SK-N-SH (cell line): Measurements from ENCODE around the gene PHPT1. TPM values are rescaled to one million over a fixed set of nuclear protein-coding genes. Genes with fewer than 3 reads are reported as not detected.

Experiments
- CTCF ChIA-PET: fragments of 300-600, 350-600 bp; formaldehyde crosslinking; extraction: SDS; loops from one replicate; lab custom pipeline; 2021; lab: Yijun Ruan, JAX
- POLR2A ChIA-PET: fragments of 350-600 bp; sonication (Branson Sonifier 250); formaldehyde crosslinking; extraction: SDS; loops from one replicate; lab custom pipeline; 2020; ENCODE audit warnings: antibody characterized with exemption, inconsistent platforms; lab: Yijun Ruan, JAX
- DNase-seq: peaks from one replicate; pipeline ENCODE4 v3.0.0; 2012
- H2AFZ ChIP-seq: fragments of 200-600 bp; sonication (generic); 2 replicates; pipeline ENCODE4 v1.8.1; 2016; ENCODE audit warnings: antibody characterized with exemption, mild to moderate bottlenecking, low read depth
- H3F3A ChIP-seq: fragments of 200-600 bp; sonication (generic); replicated peaks from 2 replicates; pipeline ENCODE3; 2016; ENCODE audit warnings: antibody characterized with exemption, mild to moderate bottlenecking; ENCODE audit not compliant: insufficient read depth
- H3K27ac ChIP-seq, 2 experiments: fragments of 200-500 bp in 1 of 2; fragments of 200-600 bp in 1 of 2; sonication (Bioruptor generic) in 1 of 2; sonication (generic), shearing (Covaris generic) in 1 of 2; 2 replicates each; pipeline versions ENCODE4 v1.5.1 to v1.6.1; 2014 to 2016; ENCODE audit warnings: low read depth in 2 of 2, inconsistent platforms in 1 of 2, low read length in 1 of 2, mild to moderate bottlenecking in 1 of 2, mixed read lengths in 1 of 2
- H3K27me3 ChIP-seq: fragments of 200-600 bp; sonication (generic), shearing (Covaris generic); 2 replicates; pipeline ENCODE4 v1.6.1; 2016; ENCODE audit warnings: mixed run types; ENCODE audit not compliant: insufficient read depth
- H3K36me3 ChIP-seq, 2 experiments: fragments of 200-500 bp in 1 of 2; fragments of 200-600 bp in 1 of 2; sonication (Bioruptor generic) in 1 of 2; sonication (generic) in 1 of 2; replicated peaks in 1 of 2; 2 replicates each; pipeline versions ENCODE3 to v1.5.1; 2014 to 2016; ENCODE audit warnings: low read length in 1 of 2, mild to moderate bottlenecking in 1 of 2; ENCODE audit not compliant: insufficient read depth in 2 of 2, control insufficient read depth in 1 of 2
- H3K4me1 ChIP-seq, 2 experiments: fragments of 200-500 bp in 1 of 2; fragments of 200-600 bp in 1 of 2; sonication (Bioruptor generic) in 1 of 2; sonication (generic), shearing (Covaris generic) in 1 of 2; 2 replicates each; pipeline versions ENCODE4 v1.5.1 to v1.6.1; 2014 to 2016; ENCODE audit warnings: low read depth in 1 of 2, low read length in 1 of 2, mixed run types in 1 of 2; ENCODE audit not compliant: insufficient read depth in 2 of 2, control insufficient read depth in 1 of 2
- H3K4me2 ChIP-seq: fragments of 200-600 bp; sonication (generic), shearing (Covaris generic); 2 replicates; pipeline ENCODE4 v1.6.1; 2017; ENCODE audit warnings: mixed run types
- H3K4me3 ChIP-seq, 2 experiments: fragments of 200-500 bp in 1 of 2; fragments of 200-600 bp in 1 of 2; sonication (Bioruptor generic) in 1 of 2; sonication (generic), shearing (Covaris generic) in 1 of 2; 2 replicates each; pipeline versions ENCODE4 v1.5.1 to v1.8.1; 2014 to 2016; ENCODE audit warnings: low read depth in 2 of 2, inconsistent platforms in 1 of 2, low read length in 1 of 2, mild to moderate bottlenecking in 1 of 2, mixed read lengths in 1 of 2, moderate library complexity in 1 of 2
- H3K79me2 ChIP-seq: fragments of 200-600 bp; sonication (generic); 2 replicates; pipeline ENCODE4 v1.8.1; 2017; ENCODE audit warnings: mild to moderate bottlenecking; ENCODE audit not compliant: insufficient read depth
- H3K9ac ChIP-seq: fragments of 200-600 bp; sonication (generic); 2 replicates; pipeline ENCODE4 v1.6.1; 2017; ENCODE audit warnings: mixed run types
- H3K9me2 ChIP-seq: fragments of 200-600 bp; sonication (generic); 2 replicates; pipeline ENCODE4 v1.6.1; 2017; ENCODE audit warnings: mixed run types
- H3K9me3 ChIP-seq: fragments of 200-600 bp; sonication (generic); 2 replicates; pipeline ENCODE4 v1.6.1; 2017; ENCODE audit warnings: mixed run types, mild to moderate bottlenecking, moderate library complexity
- H4K20me1 ChIP-seq: fragments of 200-600 bp; sonication (generic); 2 replicates; pipeline ENCODE4 v1.6.1; 2017; ENCODE audit warnings: mild to moderate bottlenecking, mixed run types; ENCODE audit not compliant: insufficient read depth
- EZH2phosphoT487 ChIP-seq: fragments of 200-600 bp; sonication (generic); IDR thresholded peaks from 2 replicates; pipeline ENCODE4 v1.6.1; 2017; ENCODE audit warnings: low read depth, mixed run types, mild to moderate bottlenecking, antibody characterized with exemption, moderate library complexity, borderline replicate concordance
- FOXJ3 ChIP-seq: sonication (generic); formaldehyde crosslinking; IDR thresholded peaks from 2 replicates; pipeline ENCODE4 v1.5.1; 2020; ENCODE audit warnings: mild to moderate bottlenecking, missing genetic modification reagents
- GABPA ChIP-seq: IDR thresholded peaks from 2 replicates; pipeline ENCODE4 v1.4.0; 2012; ENCODE audit warnings: low read depth, mild to moderate bottlenecking
- GATA2 ChIP-seq: sonication (generic); formaldehyde crosslinking; IDR thresholded peaks from 2 replicates; pipeline ENCODE4 v1.5.0; 2020; ENCODE audit warnings: mild to moderate bottlenecking, missing genetic modification reagents
- JUND ChIP-seq: IDR thresholded peaks from 2 replicates; pipeline ENCODE4 v1.4.0; 2012
- MXI1 ChIP-seq: IDR thresholded peaks from 2 replicates; pipeline ENCODE4 v1.6.1; 2012; ENCODE audit warnings: mild to moderate bottlenecking, low read depth, low read length, improper control_type of control experiment
- PBX3 ChIP-seq: IDR thresholded peaks from 2 replicates; pipeline ENCODE4; 2012
- POLR2AphosphoS5 ChIP-seq: IDR thresholded peaks from 2 replicates; pipeline ENCODE4 v1.6.1; 2012; ENCODE audit warnings: low read depth, low read length
- RAD21 ChIP-seq: IDR thresholded peaks from 2 replicates; pipeline ENCODE4 v1.6.1; 2012; ENCODE audit warnings: mild to moderate bottlenecking, low read length
- RCOR1 ChIP-seq: fragments of 150-350 bp; IDR thresholded peaks from 2 replicates; pipeline ENCODE4 v1.6.1; 2017; ENCODE audit warnings: antibody characterized with exemption, low read length
- SIN3A ChIP-seq: IDR thresholded peaks from 2 replicates; pipeline ENCODE4 v1.6.1; 2012; ENCODE audit warnings: low read depth, mild to moderate bottlenecking, low read length, moderate library complexity, borderline replicate concordance
- SMC3 ChIP-seq: IDR thresholded peaks from 2 replicates; pipeline ENCODE4 v1.6.1; 2012; ENCODE audit warnings: low read depth, low read length, improper control_type of control experiment
- TAF1 ChIP-seq: IDR thresholded peaks from 2 replicates; pipeline ENCODE4 v1.6.1; 2012; ENCODE audit warnings: low read depth, mild to moderate bottlenecking, low read length, moderate library complexity, borderline replicate concordance
- TEAD4 ChIP-seq: IDR thresholded peaks from 2 replicates; pipeline ENCODE4 v1.4.0; 2012; ENCODE audit warnings: mild to moderate bottlenecking, borderline replicate concordance; ENCODE audit not compliant: insufficient read depth
- YY1 ChIP-seq: IDR thresholded peaks from 2 replicates; pipeline ENCODE4 v1.4.0; 2012; ENCODE audit warnings: low read depth, mild to moderate bottlenecking
- WGBS: methylation state at CpG from one replicate; pipeline ENCODE4 v1.1.6; 2017; ENCODE audit warnings: low lambda C conversion rate; 5-methylcytosine and 5-hydroxymethylcytosine counted together
- polyA plus RNA-seq, 3 experiments: library from polyadenylated mRNA; depleted of rRNA; stranded (reverse); fragments of >200 nt; gene quantifications; 2 replicates each; pipeline ENCODE4 v1.2.3, GENCODE V29; 2012
- TF ChIP-seq, protein P1 (sequence below): fragments of 150-350 bp; IDR thresholded peaks from 2 replicates; pipeline ENCODE4 v1.6.1; 2017; ENCODE audit warnings: antibody characterized with exemption, low read length, low read depth, borderline replicate concordance

Gene PHPT1
- polyA plus RNA-seq, 1 of the 3 experiments (the other 2 are of a cell fraction): 517 TPM

GRCh38 chr9:136825295-136826187 is 23.7 kb upstream of the PHPT1 start:
- H3K4me1 ChIP-seq: no peaks in the 10 kb centered on the region
- H4K20me1 ChIP-seq: peaks cover 12% of the 10 kb centered on the region; the same call in 1 of the 2 replicates
- ChIA-PET POLR2A (no interaction called here), CTCF (interaction anchor here (0.9 to 3.2 kb wide), 4 partner anchors 10 to 163 kb away, joined by 3 to 17 read pairs (median 4); partner anchors contain the start of gene AJM1)
- no peak overlapping the region for H3K9ac ChIP-seq
- no peak for TF ChIP-seq RAD21
- TF ChIP-seq TAF1: no peak
- no peak for TF ChIP-seq SMC3
- TF ChIP-seq FOXJ3 (CRISPR knock-in tag): no peak
- TF ChIP-seq POLR2AphosphoS5: no peak
- TF ChIP-seq GATA2: no peak
- TF ChIP-seq PBX3: no peak
- TF ChIP-seq, protein P1, sequence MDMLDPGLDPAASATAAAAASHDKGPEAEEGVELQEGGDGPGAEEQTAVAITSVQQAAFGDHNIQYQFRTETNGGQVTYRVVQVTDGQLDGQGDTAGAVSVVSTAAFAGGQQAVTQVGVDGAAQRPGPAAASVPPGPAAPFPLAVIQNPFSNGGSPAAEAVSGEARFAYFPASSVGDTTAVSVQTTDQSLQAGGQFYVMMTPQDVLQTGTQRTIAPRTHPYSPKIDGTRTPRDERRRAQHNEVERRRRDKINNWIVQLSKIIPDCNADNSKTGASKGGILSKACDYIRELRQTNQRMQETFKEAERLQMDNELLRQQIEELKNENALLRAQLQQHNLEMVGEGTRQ: no peak
- no peak for TF ChIP-seq SIN3A
- TF ChIP-seq JUND: no peak
- no peak for TF ChIP-seq RCOR1
- TF ChIP-seq GABPA: no peak
- TF ChIP-seq TEAD4: no peak
- no peak for TF ChIP-seq MXI1
- no peak for TF ChIP-seq YY1
- no peak for TF ChIP-seq EZH2phosphoT487
- DNase-seq: no peak
- H2AFZ ChIP-seq: no peak overlapping the region
- H3K27me3 ChIP-seq: no peaks in the 10 kb centered on the region
- no peaks in the 10 kb centered on the region for H3K9me3 ChIP-seq
- H3K36me3 ChIP-seq: peaks cover 7 to 63% of the 10 kb centered on the region in 2 experiments
- 94% methylated on average over 39 of the region's 44 CpGs for WGBS
- H3K27ac ChIP-seq: no peak overlapping the region
- no peak overlapping the region for H3K4me3 ChIP-seq
- peaks cover 7% of the 10 kb centered on the region; the same call in 1 of the 2 replicates for H3K79me2 ChIP-seq
- no peak overlapping the region for H3K4me2 ChIP-seq
- no peaks in the 10 kb centered on the region for H3K9me2 ChIP-seq
- no peaks in the 10 kb centered on the region for H3F3A ChIP-seq
